GM23338 (cell line): ENCODE data around the gene H1-8. TPM values are rescaled to one million over a fixed set of nuclear protein-coding genes. Genes with fewer than 3 reads are reported as not detected.

Source experiments
- ATAC-seq: fragments of 200-7000 bp; cut with Tn5 transposase; 3 replicates; pipeline ENCODE4 v1.9.1; 2020
- DNase-seq: peaks from one replicate; pipeline ENCODE4 v3.0.0-alpha.2; 2015; ENCODE audit warnings: low spot score
- H2AFZ ChIP-seq: fragments of 200-600 bp; sonication (generic); 2 replicates; pipeline ENCODE4 v1.8.0; 2016; ENCODE audit warnings: antibody characterized with exemption, mild to moderate bottlenecking, moderate library complexity
- H3F3A ChIP-seq: fragments of 200-600 bp; sonication (generic); replicated peaks from 2 replicates; pipeline ENCODE4 v1.8.0; 2017; ENCODE audit warnings: antibody characterized with exemption, mixed run types, low read depth
- H3K27ac ChIP-seq: fragments of 200-600 bp; sonication (generic); 2 replicates; pipeline ENCODE4 v1.6.1; 2016; ENCODE audit warnings: low read depth
- H3K27me3 ChIP-seq: fragments of 200-600 bp; sonication (generic); 2 replicates; pipeline ENCODE4 v1.8.0; 2016; ENCODE audit warnings: mild to moderate bottlenecking, mixed run types, moderate library complexity; ENCODE audit not compliant: insufficient read depth
- H3K36me3 ChIP-seq: fragments of 200-600 bp; sonication (generic); 2 replicates; pipeline ENCODE4 v1.8.0; 2016; ENCODE audit warnings: mild to moderate bottlenecking; ENCODE audit not compliant: insufficient read depth
- H3K4me1 ChIP-seq: fragments of 200-600 bp; sonication (generic); 2 replicates; pipeline ENCODE4 v1.8.0; 2016; ENCODE audit warnings: mild to moderate bottlenecking, moderate library complexity; ENCODE audit not compliant: insufficient read depth
- H3K4me2 ChIP-seq: fragments of 200-600 bp; sonication (generic); 2 replicates; pipeline ENCODE4 v1.7.1; 2017; ENCODE audit warnings: mixed run types
- H3K4me3 ChIP-seq: fragments of 200-600 bp; sonication (generic); 2 replicates; pipeline ENCODE4 v1.6.1; 2016; ENCODE audit warnings: mixed run types
- H3K79me2 ChIP-seq: fragments of 200-600 bp; sonication (generic); replicated peaks from 2 replicates; pipeline ENCODE4 v1.8.0; 2017; ENCODE audit warnings: mild to moderate bottlenecking; ENCODE audit not compliant: insufficient read depth
- H3K9me2 ChIP-seq: fragments of 200-600 bp; sonication (generic); 2 replicates; pipeline ENCODE4 v1.8.0; 2017; ENCODE audit not compliant: insufficient read depth
- H4K20me1 ChIP-seq: fragments of 200-600 bp; sonication (generic); replicated peaks from 2 replicates; pipeline ENCODE4 v1.8.0; 2017; ENCODE audit warnings: mild to moderate bottlenecking; ENCODE audit not compliant: insufficient read depth
- H3K27ac Mint-ChIP-seq: 2 replicates; pipeline ENCODE4 v1.8.0; 2020; ENCODE audit warnings: inconsistent platforms, mild to moderate bottlenecking, moderate library complexity, mixed read lengths
- H3K27me3 Mint-ChIP-seq: 3 replicates; pipeline ENCODE4 v1.8.0; 2022; ENCODE audit warnings: low read depth, mild to moderate bottlenecking, moderate library complexity, mixed read lengths, inconsistent platforms; ENCODE audit not compliant: insufficient read depth, poor library complexity
- H3K36me3 Mint-ChIP-seq: 3 replicates; pipeline ENCODE4 v1.8.0; 2021; ENCODE audit warnings: low read depth, mild to moderate bottlenecking, inconsistent platforms, moderate library complexity, mixed read lengths
- H3K4me1 Mint-ChIP-seq: 3 replicates; pipeline ENCODE4 v1.8.0; 2020; ENCODE audit warnings: mild to moderate bottlenecking, inconsistent platforms, mixed read lengths
- H3K4me3 Mint-ChIP-seq: 3 replicates; pipeline ENCODE4 v1.8.0; 2021; ENCODE audit warnings: moderate library complexity, mild to moderate bottlenecking, inconsistent platforms, mixed read lengths
- H3K9me3 Mint-ChIP-seq: 3 replicates; pipeline ENCODE4 v1.8.0; 2020; ENCODE audit warnings: moderate library complexity, mild to moderate bottlenecking, inconsistent platforms, mixed read lengths
- CREB1 ChIP-seq: fragments of 250-450 bp; sonication (Bioruptor Pico); IDR thresholded peaks from 2 replicates; pipeline ENCODE4 v1.5.0; 2020; ENCODE audit warnings: low read depth, mild to moderate bottlenecking, moderate library complexity
- CTCF ChIP-seq, 2 experiments: fragments of 200-600 bp in 1 of 2; sonication (generic) in 1 of 2; conservative IDR thresholded peaks; 2 replicates each; pipeline versions ENCODE4 v1.5.1 to v1.6.1; 2016 to 2017; ENCODE audit warnings: antibody characterized with exemption in 2 of 2, low read depth in 2 of 2, mild to moderate bottlenecking in 2 of 2, moderate library complexity in 1 of 2
- ETS1 ChIP-seq: IDR thresholded peaks from 2 replicates; pipeline ENCODE4 v1.6.1; 2016; ENCODE audit warnings: antibody characterized with exemption
- EZH2 ChIP-seq: fragments of 200-600 bp; sonication (generic); IDR thresholded peaks from one replicate; pipeline ENCODE4 v1.8.0; 2017; ENCODE audit warnings: antibody characterized with exemption, mild to moderate bottlenecking, low read depth; ENCODE audit not compliant: unreplicated experiment
- EZH2phosphoT487 ChIP-seq: fragments of 200-600 bp; sonication (generic); IDR thresholded peaks from one replicate; pipeline ENCODE4 v1.8.1; 2018; ENCODE audit warnings: antibody characterized with exemption; ENCODE audit not compliant: unreplicated experiment
- POLR2AphosphoS5 ChIP-seq: IDR thresholded peaks from 2 replicates; pipeline ENCODE4 v1.6.1; 2016; ENCODE audit warnings: antibody characterized with exemption, low read depth
- STAT1 ChIP-seq: IDR thresholded peaks from one replicate; pipeline ENCODE4 v1.6.1; 2016; ENCODE audit warnings: antibody characterized with exemption; ENCODE audit not compliant: unreplicated experiment
- ZNF114 ChIP-seq: fragments of 250-450 bp; sonication (Bioruptor Pico); IDR thresholded peaks from 2 replicates; pipeline ENCODE4 v1.5.0; 2020; ENCODE audit warnings: mild to moderate bottlenecking, moderate library complexity
- ZNF462 ChIP-seq: fragments of 250-450 bp; sonication (Bioruptor Pico); IDR thresholded peaks from 2 replicates; pipeline ENCODE4 v1.5.0; 2020; ENCODE audit warnings: mild to moderate bottlenecking, moderate library complexity
- polyA plus RNA-seq: library from polyadenylated mRNA; unstranded; fragments of >200 nt; fragmentation: Nextera tagmentation; extraction: Ambion mirVana; gene quantifications from 2 replicates; pipeline ENCODE4 v1.2.1, GENCODE V29; 2016
- total RNA-seq: library from RNA; depleted of rRNA; stranded (reverse); fragments of >200 nt; shearing (Covaris generic); gene quantifications from 2 replicates; pipeline ENCODE4 v1.2.3, GENCODE V29; 2014

The H1-8 gene
- total and polyA plus RNA-seq, 2 experiments from 2014 or later = not detected

- TF ChIP-seq ZNF462 (CRISPR knock-in tag) (no peak), CTCF (conservative IDR thresholded peaks at IDR 0.05; ENCODE audit: low read depth in 2 of 2) (no peak), EZH2 (no peak), STAT1 (no peak), EZH2phosphoT487 (no peak), ETS1 (no peak), POLR2AphosphoS5 (no peak), ZNF114 (CRISPR knock-in tag) (no peak), CREB1 (CRISPR knock-in tag) (no peak)
- H3K36me3 Mint-ChIP-seq = no peaks in the 10 kb centered on the region
- Histone ChIP-seq H2AFZ (no peak overlapping the region), H3K4me2 (no peak overlapping the region), H3K79me2 (no peaks in the 10 kb centered on the region), H3F3A (no peaks in the 10 kb centered on the region), H3K4me3 (no peak overlapping the region), H3K27me3 (no peaks in the 10 kb centered on the region), H3K4me1 (peaks cover 5% of the 10 kb centered on the region; the same call in 1 of the 2 replicates), H3K27ac (no peak overlapping the region), H4K20me1 (no peaks in the 10 kb centered on the region), H3K9me2 (no peaks in the 10 kb centered on the region), H3K36me3 (no peaks in the 10 kb centered on the region)
- no peak overlapping the region for H3K27ac Mint-ChIP-seq
- ATAC-seq (no peak), DNase-seq (no peak)
- no peak overlapping the region for H3K4me3 Mint-ChIP-seq
- H3K4me1 Mint-ChIP-seq = peaks cover 41% of the 10 kb centered on the region
- no peaks in the 10 kb centered on the region for H3K9me3 Mint-ChIP-seq
- peaks cover 14% of the 10 kb centered on the region for H3K27me3 Mint-ChIP-seq
Observed at GRCh38 chr3:129553719-129554118, 10.7 kb downstream of the H1-8 start.
